Caco-2 (cell line): ENCODE data around the gene DMKN. TPM values are rescaled to one million over a fixed set of nuclear protein-coding genes. Genes with fewer than 3 reads are reported as not detected.

Experiments used
- BruUV-seq: library from RNA; stranded (reverse); fragments of 400-500 nt; replicated peaks from 2 replicates; lab custom pipeline; 2021; lab: Mats Ljungman, UMichigan
- CTCF ChIA-PET: fragments of 300-600 bp; sonication (Branson Sonifier 250); formaldehyde crosslinking; loops from one replicate; lab custom pipeline; 2022; ENCODE audit warnings: antibody characterized with exemption; lab: Charles Lee
- POLR2A ChIA-PET: fragments of 300-600 bp; sonication (Branson Sonifier 250); formaldehyde crosslinking; loops from one replicate; lab custom pipeline; 2022; ENCODE audit warnings: antibody characterized with exemption; lab: Charles Lee
- DNase-seq, 2 experiments: peaks; one replicate each; pipeline versions ENCODE4 v3.0.0 to v3.0.0-alpha.2; 2020 to 2022
- H3K27me3 ChIP-seq: replicated peaks from 2 replicates; pipeline ENCODE4 v1.6.0; 2011; ENCODE audit warnings: low read length; ENCODE audit not compliant: control insufficient read depth, insufficient read depth
- H3K36me3 ChIP-seq: 2 replicates; pipeline ENCODE4 v1.5.1; 2011; ENCODE audit warnings: low read length; ENCODE audit not compliant: control insufficient read depth, insufficient read depth
- H3K4me1 ChIP-seq: fragments of 250-450 bp; sonication (Bioruptor Pico); 2 replicates; pipeline ENCODE4 v1.5.1; 2020; ENCODE audit warnings: mild to moderate bottlenecking
- H3K4me3 ChIP-seq: 2 replicates; pipeline ENCODE4 v1.5.1; 2011; ENCODE audit warnings: low read depth, mild to moderate bottlenecking, control low read depth, low read length
- H3K9me3 ChIP-seq: fragments of 250-450 bp; sonication (Bioruptor Pico); 2 replicates; pipeline ENCODE4 v1.5.1; 2020; ENCODE audit warnings: mild to moderate bottlenecking, moderate library complexity
- H3K27ac Mint-ChIP-seq: one replicate; pipeline ENCODE4 v1.8.0; 2022; ENCODE audit warnings: mixed read lengths; ENCODE audit not compliant: unreplicated experiment
- H3K27me3 Mint-ChIP-seq: one replicate; pipeline ENCODE4 v1.8.0; 2022; ENCODE audit warnings: mixed read lengths; ENCODE audit not compliant: insufficient read depth, unreplicated experiment
- H3K36me3 Mint-ChIP-seq: one replicate; pipeline ENCODE4 v1.8.0; 2022; ENCODE audit warnings: mild to moderate bottlenecking, mixed read lengths; ENCODE audit not compliant: insufficient read depth, unreplicated experiment
- H3K4me1 Mint-ChIP-seq: one replicate; pipeline ENCODE4 v1.8.0; 2022; ENCODE audit warnings: low read depth, mixed read lengths; ENCODE audit not compliant: unreplicated experiment
- H3K4me3 Mint-ChIP-seq: one replicate; pipeline ENCODE4 v1.8.0; 2022; ENCODE audit warnings: mild to moderate bottlenecking, moderate library complexity, mixed read lengths; ENCODE audit not compliant: unreplicated experiment
- H3K9me3 Mint-ChIP-seq: one replicate; pipeline ENCODE4 v1.8.0; 2022; ENCODE audit warnings: mixed read lengths; ENCODE audit not compliant: unreplicated experiment
- CTCF ChIP-seq, 2 experiments: fragments of 200-600 bp in 1 of 2; IDR thresholded peaks; 1 replicate in 1 of 2; 2 replicates in 1 of 2; pipeline versions ENCODE4 v1.5.1 to v1.8.0; 2011 to 2022; ENCODE audit warnings: antibody characterized with exemption in 1 of 2, control low read depth in 1 of 2, inconsistent platforms in 1 of 2, low read depth in 1 of 2, low read length in 1 of 2, mild to moderate bottlenecking in 1 of 2, moderate library complexity in 1 of 2; ENCODE audit not compliant: insufficient read depth in 1 of 2, severe bottlenecking in 1 of 2, unreplicated experiment in 1 of 2
- intact Hi-C: fragments of 100-400 bp; cut with micrococcal nuclease; formaldehyde crosslinking; loops from one replicate; pipeline ENCODE4 v1.10.0; 2022; ENCODE audit not compliant: unreplicated experiment
- total RNA-seq: library from RNA; stranded (reverse); gene quantifications from 2 replicates; pipeline ENCODE4 v1.2.3, GENCODE V29; 2022

Gene DMKN
- total RNA-seq, 1 experiment from 2014 or later = 341 TPM

GRCh38 chr19:35498220-35498619 is 15.2 kb downstream of the DMKN start:
- no peak for DNase-seq
- TF ChIP-seq CTCF (IDR thresholded peaks at IDR 0.05; ENCODE audit: insufficient read depth in 1 of 2, low read depth in 1 of 2, low read length in 1 of 2, severe bottlenecking in 1 of 2, unreplicated experiment in 1 of 2) = no peak
- ChIA-PET POLR2A (interaction anchor here (0.6 kb wide), 1 partner anchor 122 kb away, joined by 3 read pairs; no protein-coding TSS in a partner anchor), CTCF (interaction anchor here (0.5 to 1.6 kb wide), 4 partner anchors 11 to 186 kb away, joined by 3 to 7 read pairs (median 4); no protein-coding TSS in a partner anchor)
- Mint-ChIP-seq H3K36me3 (peaks cover 53% of the 10 kb centered on the region), H3K4me1 (peaks cover 14% of the 10 kb centered on the region), H3K4me3 (no peak overlapping the region), H3K9me3 (no peaks in the 10 kb centered on the region), H3K27ac (no peak overlapping the region), H3K27me3 (no peaks in the 10 kb centered on the region)
- Histone ChIP-seq H3K27me3 (no peaks in the 10 kb centered on the region), H3K4me3 (no peak overlapping the region), H3K9me3 (no peaks in the 10 kb centered on the region), H3K36me3 (no peaks in the 10 kb centered on the region; the same call in 1 of the 2 replicates), H3K4me1 (peaks cover 8% of the 10 kb centered on the region)
- no TSS peak for BruUV-seq
- intact Hi-C loops = no loop called here

- POLR2A ChIA-PET = interaction anchor here (0.6 kb wide), 2 partner anchors 122 to 142 kb away, joined by 3 to 4 read pairs; no protein-coding TSS in a partner anchor
- H3K36me3 ChIP-seq = no peaks in the 10 kb centered on the region; the same call in 1 of the 2 replicates
- CTCF ChIA-PET = interaction anchor here (0.5 to 1.6 kb wide), 4 partner anchors 11 to 187 kb away, joined by 3 to 7 read pairs (median 4); no protein-coding TSS in a partner anchor
Observed at GRCh38 chr19:35497406-35497805, 16.0 kb downstream of the DMKN start.

More at GRCh38 chr19:35497406-35497805, 16.0 kb downstream of the DMKN start:
- TF ChIP-seq CTCF (IDR thresholded peaks at IDR 0.05; ENCODE audit: insufficient read depth in 1 of 2, low read depth in 1 of 2, low read length in 1 of 2, severe bottlenecking in 1 of 2, unreplicated experiment in 1 of 2) = no peak
- no peaks in the 10 kb centered on the region for H3K9me3 ChIP-seq
- DNase-seq = no peak
- H3K27ac Mint-ChIP-seq = no peak overlapping the region
- BruUV-seq = no TSS peak
- intact Hi-C loops = no loop called here
- no peak overlapping the region for H3K4me3 Mint-ChIP-seq
- no peaks in the 10 kb centered on the region for H3K9me3 Mint-ChIP-seq
- H3K4me1 ChIP-seq = peaks cover 8% of the 10 kb centered on the region
- H3K36me3 Mint-ChIP-seq = peaks cover 45% of the 10 kb centered on the region
- no peaks in the 10 kb centered on the region for H3K27me3 Mint-ChIP-seq
- no peak overlapping the region for H3K4me3 ChIP-seq
- peaks cover 8% of the 10 kb centered on the region for H3K4me1 Mint-ChIP-seq
- H3K27me3 ChIP-seq = no peaks in the 10 kb centered on the region
